D721Med (cell line): ENCODE results near the gene RGS7.

Source experiments
- DNase-seq: peaks from one replicate; pipeline ENCODE4 v3.0.0; 2011; ENCODE audit warnings: low spot score; ENCODE audit not compliant: insufficient read length
- FAIRE-seq: peaks from 2 replicates; lab custom pipeline; 2011; peaks lifted over from hg19 to GRCh38; lab: Jason Lieb, UNC
- CTCF ChIP-seq: IDR thresholded peaks from 2 replicates; pipeline ENCODE4 v1.5.1; 2012; ENCODE audit warnings: mild to moderate bottlenecking, control low read depth; ENCODE audit not compliant: insufficient read depth; ENCODE audit errors: missing control alignments

RGS7 gene

DNA sequence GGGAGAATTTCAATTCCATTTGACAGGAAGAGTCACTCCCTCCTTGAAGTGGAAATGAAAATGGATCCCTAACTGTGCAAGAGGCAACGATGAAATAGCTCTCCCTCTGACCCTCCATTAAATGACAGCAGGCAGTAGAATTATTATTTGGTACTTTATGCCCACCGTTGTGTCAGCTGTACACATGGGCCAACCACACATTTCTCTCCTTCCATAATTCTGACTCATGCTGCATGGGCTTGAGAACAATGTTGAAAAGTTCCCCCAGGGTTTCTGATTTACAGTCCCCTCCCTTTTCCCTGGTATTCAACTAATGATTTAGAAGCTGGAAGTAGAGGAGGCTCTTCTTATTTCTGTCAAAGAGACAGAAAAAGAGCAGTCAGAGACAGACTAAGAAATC lies 103.5 kb downstream of the RGS7 start:
- FAIRE-seq (no peak), DNase-seq (no peak)
- TF ChIP-seq CTCF: no peak

DNA sequence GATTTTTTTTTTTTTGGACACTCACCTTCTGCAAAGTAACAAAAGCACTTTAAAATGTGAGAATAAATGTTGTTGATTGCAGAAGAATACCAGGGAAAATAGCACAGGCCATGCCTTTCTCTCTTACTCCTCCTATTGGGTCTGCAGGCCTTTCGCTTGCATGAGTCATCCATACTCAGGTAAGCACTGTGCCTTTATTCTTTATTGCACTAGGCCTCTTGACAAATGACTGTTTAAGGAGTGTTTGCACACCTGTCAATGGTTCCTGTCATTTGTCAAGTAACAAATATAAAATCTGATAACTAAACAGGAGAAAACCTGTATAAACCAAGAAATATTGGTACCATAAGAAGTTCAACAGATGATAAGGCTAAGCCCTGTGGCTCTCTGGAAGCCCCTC lies 106.5 kb downstream of the RGS7 start:
- no peak for TF ChIP-seq CTCF
- DNase-seq (no peak), FAIRE-seq (no peak)

DNA sequence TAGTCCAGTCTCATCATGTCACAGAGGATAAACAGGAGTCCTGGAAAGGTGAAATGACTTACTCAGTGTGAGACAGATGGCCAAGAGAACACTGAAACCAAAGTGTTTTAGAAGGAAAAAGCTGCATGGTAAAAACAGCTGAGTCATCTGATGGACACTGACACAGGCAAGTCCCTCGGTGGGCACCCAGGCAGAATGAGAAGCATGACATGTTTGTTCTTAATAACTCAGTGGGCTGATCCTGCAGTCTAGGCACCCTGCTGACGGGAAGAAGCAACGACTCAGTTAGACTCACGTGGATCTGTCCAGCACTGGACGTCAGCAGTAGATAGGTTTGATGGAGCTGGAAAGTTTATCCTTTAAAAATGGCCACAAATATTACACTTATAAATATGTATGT lies 116.9 kb downstream of the RGS7 start:
- TF ChIP-seq CTCF: no peak
- FAIRE-seq (no peak), DNase-seq (no peak)

DNA sequence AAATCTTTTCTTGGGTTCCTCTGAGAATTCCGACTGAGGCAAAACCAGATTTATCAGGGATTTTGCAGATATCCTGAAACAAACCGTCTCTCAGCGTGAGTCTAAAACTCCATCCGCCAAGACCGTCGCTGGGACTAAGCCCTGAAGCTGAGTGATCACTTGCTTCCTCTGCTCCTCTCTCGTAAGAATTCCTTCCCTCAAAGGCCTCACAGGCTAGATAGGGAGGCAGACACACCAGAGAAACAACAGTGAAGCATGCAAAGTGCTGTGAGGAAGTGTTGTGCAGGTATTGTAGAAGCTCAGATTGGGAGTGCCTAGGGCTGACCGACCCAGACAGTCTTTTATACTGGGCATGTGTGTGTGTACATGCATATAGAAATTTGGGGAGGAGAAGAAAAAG lies 119.1 kb downstream of the RGS7 start:
- no peak for DNase-seq
- no peak for FAIRE-seq
- no peak for TF ChIP-seq CTCF

- DNase-seq (no peak), FAIRE-seq (peak; percentile 6)
- no peak for TF ChIP-seq CTCF
Observed at GRCh38 chr1:241235256-241235897, 121.6 kb downstream of the RGS7 start.

DNA sequence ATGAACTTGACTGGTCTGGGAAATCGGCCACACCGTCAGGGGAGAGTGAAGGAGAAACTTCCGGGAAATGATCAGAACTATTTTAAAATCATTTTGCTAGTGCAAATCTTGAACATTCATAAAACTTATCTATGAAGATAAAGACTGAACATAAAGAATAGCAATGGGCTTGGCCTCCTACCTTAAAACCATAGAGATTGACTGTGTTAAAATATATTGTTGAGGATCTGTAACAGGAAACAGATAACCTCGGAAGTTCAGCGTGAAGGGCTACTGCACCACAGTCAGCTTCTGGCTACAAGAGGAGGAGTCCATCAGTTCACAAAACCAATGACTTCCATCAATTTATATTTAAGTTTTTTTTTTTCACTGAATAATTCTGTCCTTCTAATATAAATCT lies 127.3 kb downstream of the RGS7 start:
- TF ChIP-seq CTCF: no peak
- FAIRE-seq (no peak), DNase-seq (no peak)

GRCh38 chr1:241229216-241229615 lies 127.8 kb downstream of the RGS7 start:
- FAIRE-seq (no peak), DNase-seq (no peak)
- no peak for TF ChIP-seq CTCF
